Nephron progenitor cell (in vitro differentiated cells): ENCODE results near the gene NPR2.

ENCODE experiments used
- DNase-seq: peaks from one replicate; pipeline ENCODE4 v3.0.0; 2021
- H3K27ac Mint-ChIP-seq: 2 replicates; pipeline ENCODE4 v1.8.0; 2021; ENCODE audit warnings: mild to moderate bottlenecking, moderate library complexity, mixed read lengths
- H3K27me3 Mint-ChIP-seq: 2 replicates; pipeline ENCODE4 v1.8.0; 2021; ENCODE audit warnings: mild to moderate bottlenecking, low read depth, mixed read lengths; ENCODE audit not compliant: poor library complexity
- H3K36me3 Mint-ChIP-seq: 2 replicates; pipeline ENCODE4 v1.8.0; 2021; ENCODE audit warnings: low read depth, mixed read lengths
- H3K4me1 Mint-ChIP-seq: 2 replicates; pipeline ENCODE4 v1.8.0; 2021; ENCODE audit warnings: mixed read lengths
- H3K4me3 Mint-ChIP-seq: 2 replicates; pipeline ENCODE4 v1.8.0; 2021; ENCODE audit warnings: mild to moderate bottlenecking, moderate library complexity, mixed read lengths
- H3K9me3 Mint-ChIP-seq: 2 replicates; pipeline ENCODE4 v1.8.0; 2021; ENCODE audit warnings: mild to moderate bottlenecking, moderate library complexity, mixed read lengths
- CTCF ChIP-seq: fragments of 200-600 bp; sonication (generic); IDR thresholded peaks from 2 replicates; pipeline ENCODE4 v1.5.0; 2021; ENCODE audit warnings: antibody characterized with exemption

Gene NPR2

GRCh38 chr9:35822926-35823325 is 31.5 kb downstream of the NPR2 start:
- Mint-ChIP-seq H3K27me3 (peaks cover 10% of the 10 kb centered on the region), H3K4me3 (no peak overlapping the region), H3K36me3 (no peaks in the 10 kb centered on the region), H3K4me1 (peaks cover 26% of the 10 kb centered on the region), H3K27ac (no peak overlapping the region), H3K9me3 (no peaks in the 10 kb centered on the region)
- no peak for DNase-seq
- TF ChIP-seq CTCF, result no peak

- Mint-ChIP-seq H3K27ac (no peak overlapping the region), H3K27me3 (peaks cover 11% of the 10 kb centered on the region), H3K4me1 (peaks cover 55% of the 10 kb centered on the region), H3K9me3 (no peaks in the 10 kb centered on the region), H3K36me3 (no peaks in the 10 kb centered on the region), H3K4me3 (no peak overlapping the region)
- DNase-seq, result no peak
- peak; percentile 67 for TF ChIP-seq CTCF
Observed at GRCh38 chr9:35826071-35826701, 34.8 kb downstream of the NPR2 start.

- Mint-ChIP-seq H3K9me3 (no peaks in the 10 kb centered on the region), H3K27ac (no peak overlapping the region), H3K27me3 (peaks cover 11% of the 10 kb centered on the region), H3K4me3 (peak overlapping the region; percentile 88), H3K36me3 (no peaks in the 10 kb centered on the region), H3K4me1 (peaks cover 68% of the 10 kb centered on the region)
- DNase-seq, result no peak
- no peak for TF ChIP-seq CTCF
Observed at GRCh38 chr9:35827486-35827885, 36.1 kb downstream of the NPR2 start.

- peak within 1 kb of the TSS; percentile 90 for H3K4me3 Mint-ChIP-seq
- no peaks in the 10 kb centered on the region for H3K9me3 Mint-ChIP-seq
- H3K4me1 Mint-ChIP-seq, result peaks cover 71% of the 10 kb centered on the region
Observed at GRCh38 chr9:35828716-35829083, 37.3 kb downstream of the NPR2 start, which contains the start of gene FAM221B. TSS of gene FAM221B (minus strand) at chr9:35828732. CDS start at chr9:35826161, 2,571 bp downstream.

GRCh38 chr9:35829084-35829763 is 37.8 kb downstream of the NPR2 start, which contains the start of gene TMEM8B:
TSS of gene TMEM8B (plus strand) at chr9:35829228. CDS start at chr9:35829448, 220 bp downstream.
- peak within 1 kb of the TSS; percentile 90 for H3K4me3 Mint-ChIP-seq
- no peak for TF ChIP-seq CTCF
- H3K9me3 Mint-ChIP-seq, result no peaks in the 10 kb centered on the region
- peaks cover 16% of the 10 kb centered on the region for H3K27me3 Mint-ChIP-seq
- peak within 1 kb of the TSS; percentile 94 for H3K27ac Mint-ChIP-seq
- DNase-seq, result peak; percentile 98
- H3K4me1 Mint-ChIP-seq, result peaks cover 76% of the 10 kb centered on the region
- no peaks in the 10 kb centered on the region for H3K36me3 Mint-ChIP-seq

More at GRCh38 chr9:35828716-35829083, 37.3 kb downstream of the NPR2 start, which contains the start of gene FAM221B:
- DNase-seq, result peak; percentile 75
- TF ChIP-seq CTCF, result no peak
- H3K27me3 Mint-ChIP-seq, result peaks cover 15% of the 10 kb centered on the region
- H3K27ac Mint-ChIP-seq, result peak within 1 kb of the TSS; percentile 94
- no peaks in the 10 kb centered on the region for H3K36me3 Mint-ChIP-seq

- peak overlapping the region; percentile 90 for H3K4me3 Mint-ChIP-seq
- H3K4me1 Mint-ChIP-seq, result peaks cover 81% of the 10 kb centered on the region
- no peaks in the 10 kb centered on the region for H3K9me3 Mint-ChIP-seq
- H3K27ac Mint-ChIP-seq, result no peak overlapping the region
- no peak for DNase-seq
- peaks cover 18% of the 10 kb centered on the region for H3K27me3 Mint-ChIP-seq
- no peak for TF ChIP-seq CTCF
- H3K36me3 Mint-ChIP-seq, result no peaks in the 10 kb centered on the region
Observed at GRCh38 chr9:35829764-35830096, 38.3 kb downstream of the NPR2 start.
